GM13976 (cell line): ENCODE data around the gene MAN1B1.
A peak's percentile ranks its signal among the peaks of the same experiment; 100 is the strongest.

Experiments used
- DNase-seq: peaks from one replicate; pipeline ENCODE4 v3.0.0; 2012; ENCODE audit warnings: low spot score
- in situ Hi-C: fragments of 300-500 bp; cut with MboI; formaldehyde crosslinking; loops from one replicate; pipeline ENCODE4 v1.12.0; 2022; ENCODE audit warnings: low sequenced_read_pairs, mixed read lengths, inconsistent platforms; ENCODE audit not compliant: unreplicated experiment
- TF ChIP-seq, protein P1 (sequence below): IDR thresholded peaks from 2 replicates; pipeline ENCODE4 v1.5.1; 2012; ENCODE audit warnings: borderline replicate concordance, mild to moderate bottlenecking; ENCODE audit not compliant: insufficient read depth; ENCODE audit errors: extremely low read depth, missing control alignments, control extremely low read depth

MAN1B1 gene

DNA sequence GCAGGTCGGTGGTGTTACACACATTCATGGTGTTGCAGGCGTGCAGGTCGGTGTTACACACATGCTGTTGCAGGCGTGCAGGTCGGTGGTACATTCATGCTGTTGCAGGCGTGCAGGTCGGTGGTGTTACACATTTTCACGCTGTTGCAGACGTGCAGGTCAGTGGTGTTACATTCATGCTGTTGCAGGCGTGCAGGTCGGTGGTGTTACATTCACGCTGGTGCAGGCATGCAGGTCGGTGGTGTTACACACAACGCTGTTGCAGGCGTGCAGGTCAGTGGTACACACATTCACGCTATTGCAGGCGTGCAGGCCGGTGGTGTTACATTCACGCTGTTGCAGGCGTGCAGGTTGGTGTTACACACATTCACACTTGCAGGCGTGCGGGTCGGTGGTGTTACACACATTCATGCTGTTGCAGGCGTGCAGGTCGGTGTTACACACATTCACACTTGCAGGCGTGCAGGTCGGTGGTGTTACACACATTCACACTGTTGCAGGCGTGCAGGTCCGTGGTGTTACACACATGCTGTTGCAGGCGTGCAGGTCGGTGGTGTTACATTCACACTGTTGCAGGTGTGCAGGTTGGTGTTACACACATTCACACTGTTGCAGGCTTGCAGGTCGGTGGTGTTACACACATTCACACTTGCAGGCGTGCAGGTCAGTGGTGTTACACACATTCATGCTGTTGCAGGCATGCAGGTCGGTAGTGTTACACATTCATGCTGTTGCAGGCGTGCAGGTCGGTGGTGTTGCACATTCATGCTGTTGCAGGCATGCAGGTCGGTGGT is 16.6 kb downstream of the MAN1B1 start:
- in situ Hi-C loops = no loop called here
- TF ChIP-seq, protein P1, sequence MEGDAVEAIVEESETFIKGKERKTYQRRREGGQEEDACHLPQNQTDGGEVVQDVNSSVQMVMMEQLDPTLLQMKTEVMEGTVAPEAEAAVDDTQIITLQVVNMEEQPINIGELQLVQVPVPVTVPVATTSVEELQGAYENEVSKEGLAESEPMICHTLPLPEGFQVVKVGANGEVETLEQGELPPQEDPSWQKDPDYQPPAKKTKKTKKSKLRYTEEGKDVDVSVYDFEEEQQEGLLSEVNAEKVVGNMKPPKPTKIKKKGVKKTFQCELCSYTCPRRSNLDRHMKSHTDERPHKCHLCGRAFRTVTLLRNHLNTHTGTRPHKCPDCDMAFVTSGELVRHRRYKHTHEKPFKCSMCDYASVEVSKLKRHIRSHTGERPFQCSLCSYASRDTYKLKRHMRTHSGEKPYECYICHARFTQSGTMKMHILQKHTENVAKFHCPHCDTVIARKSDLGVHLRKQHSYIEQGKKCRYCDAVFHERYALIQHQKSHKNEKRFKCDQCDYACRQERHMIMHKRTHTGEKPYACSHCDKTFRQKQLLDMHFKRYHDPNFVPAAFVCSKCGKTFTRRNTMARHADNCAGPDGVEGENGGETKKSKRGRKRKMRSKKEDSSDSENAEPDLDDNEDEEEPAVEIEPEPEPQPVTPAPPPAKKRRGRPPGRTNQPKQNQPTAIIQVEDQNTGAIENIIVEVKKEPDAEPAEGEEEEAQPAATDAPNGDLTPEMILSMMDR = no peak
- DNase-seq = no peak

DNA sequence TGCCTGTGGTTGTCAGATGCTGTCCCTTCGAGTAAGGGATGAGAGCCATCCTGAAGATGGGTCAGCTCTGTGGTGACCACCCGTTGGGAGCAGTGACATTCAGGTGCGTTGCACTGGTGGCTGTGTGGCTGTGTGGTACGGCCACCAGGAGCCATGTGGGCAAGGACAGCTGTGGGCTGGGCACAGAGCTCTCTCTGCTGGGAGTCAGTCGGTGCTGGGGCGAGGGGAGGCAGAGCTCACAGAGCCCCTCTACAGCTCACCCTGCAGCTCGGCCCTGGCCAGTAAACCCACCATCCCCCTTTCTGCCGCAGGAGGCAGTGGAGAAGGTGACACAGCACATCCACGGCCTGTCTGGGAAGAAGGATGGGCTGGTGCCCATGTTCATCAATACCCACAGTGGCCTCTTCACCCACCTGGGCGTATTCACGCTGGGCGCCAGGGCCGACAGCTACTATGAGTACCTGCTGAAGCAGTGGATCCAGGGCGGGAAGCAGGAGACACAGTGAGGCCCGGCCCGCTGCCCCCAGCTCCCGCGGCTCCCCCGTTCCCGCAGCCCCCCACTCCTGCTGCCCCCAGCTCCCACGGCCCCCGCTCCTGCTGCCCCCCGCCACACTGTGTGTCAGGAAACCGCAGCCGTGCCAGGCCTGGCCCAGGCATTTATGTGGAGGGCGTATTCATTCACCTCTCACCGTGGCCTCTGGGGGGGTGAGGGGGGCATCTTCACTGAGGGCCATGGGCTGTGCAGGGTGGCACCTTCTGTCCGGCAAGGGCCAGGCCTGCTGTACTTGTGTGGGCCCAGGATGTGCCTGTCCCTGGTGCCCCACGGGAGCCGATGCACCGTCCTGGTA is 19.3 kb downstream of the MAN1B1 start:
- DNase-seq = no peak
- in situ Hi-C loops = no loop called here
- TF ChIP-seq, protein P1 = no peak

DNA sequence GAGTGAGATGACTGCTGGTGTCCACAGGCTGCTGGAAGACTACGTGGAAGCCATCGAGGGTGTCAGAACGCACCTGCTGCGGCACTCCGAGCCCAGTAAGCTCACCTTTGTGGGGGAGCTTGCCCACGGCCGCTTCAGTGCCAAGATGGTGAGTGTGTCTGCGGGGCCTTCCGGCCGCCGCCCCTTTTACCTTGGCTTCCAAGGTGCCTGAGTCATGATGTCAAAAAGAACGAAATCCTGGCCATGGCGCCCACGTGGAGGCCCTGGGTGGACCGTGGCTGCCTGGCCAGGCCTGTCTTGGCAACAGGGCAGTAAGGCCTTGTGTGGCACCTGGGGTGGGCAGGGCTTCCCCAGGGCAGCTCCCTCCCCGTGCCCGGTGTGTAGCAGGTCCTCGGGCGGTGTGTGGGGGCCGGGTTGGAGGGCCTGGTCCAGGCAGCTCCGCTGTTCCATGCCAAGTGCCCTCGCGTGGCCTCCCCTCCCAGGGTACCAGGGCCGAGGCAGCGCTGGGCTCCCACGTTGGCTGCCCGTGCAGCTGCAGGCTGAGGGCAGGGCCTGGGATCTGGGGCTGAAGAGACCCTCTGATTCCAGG is 20.0 kb downstream of the MAN1B1 start:
- DNase-seq = no peak
- in situ Hi-C loops = no loop called here
- TF ChIP-seq, protein P1 = no peak

DNA sequence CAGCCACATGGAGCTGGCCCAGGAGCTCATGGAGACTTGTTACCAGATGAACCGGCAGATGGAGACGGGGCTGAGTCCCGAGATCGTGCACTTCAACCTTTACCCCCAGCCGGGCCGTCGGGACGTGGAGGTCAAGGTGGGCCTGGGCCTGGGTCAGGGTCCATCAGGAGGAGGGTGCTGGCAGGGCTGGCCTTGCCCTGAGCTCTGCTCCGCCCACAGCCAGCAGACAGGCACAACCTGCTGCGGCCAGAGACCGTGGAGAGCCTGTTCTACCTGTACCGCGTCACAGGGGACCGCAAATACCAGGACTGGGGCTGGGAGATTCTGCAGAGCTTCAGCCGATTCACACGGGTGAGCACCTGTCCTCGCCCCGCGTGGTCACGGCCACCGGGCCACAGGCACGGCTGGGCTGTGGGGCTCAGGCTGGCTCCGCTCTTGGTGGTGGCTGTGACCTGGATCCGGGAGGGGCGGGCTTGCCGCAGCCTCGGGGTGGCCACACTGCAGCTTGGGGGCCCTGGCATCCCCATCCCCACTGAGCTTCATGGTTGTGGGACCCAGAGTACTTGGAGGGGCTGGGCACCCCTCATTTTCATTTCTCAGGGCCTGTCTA is 20.6 kb downstream of the MAN1B1 start:
- DNase-seq = no peak
- in situ Hi-C loops = no loop called here
- TF ChIP-seq, protein P1 = no peak

DNA sequence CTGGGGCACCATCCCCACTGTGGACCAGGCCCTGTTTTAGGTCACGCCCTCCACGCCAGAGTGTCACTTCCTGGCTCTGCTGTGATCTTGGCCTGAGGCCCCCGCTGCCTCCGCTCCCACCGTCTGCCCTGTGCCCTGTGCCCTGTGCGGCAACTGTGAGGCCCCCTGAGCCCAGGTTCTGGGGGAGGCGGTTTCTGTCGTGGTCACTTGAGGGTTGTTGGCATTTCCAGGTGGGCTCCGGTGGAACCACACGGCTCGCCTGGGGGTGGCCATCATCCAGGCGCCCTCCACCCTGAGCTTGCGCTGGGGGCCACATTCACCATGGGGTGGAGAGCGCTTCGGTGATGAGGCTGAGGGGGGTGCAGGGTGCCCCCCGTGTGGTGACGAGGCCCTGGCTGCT is 21.2 kb downstream of the MAN1B1 start:
- TF ChIP-seq, protein P1 = no peak
- in situ Hi-C loops = no loop called here
- DNase-seq = no peak

DNA sequence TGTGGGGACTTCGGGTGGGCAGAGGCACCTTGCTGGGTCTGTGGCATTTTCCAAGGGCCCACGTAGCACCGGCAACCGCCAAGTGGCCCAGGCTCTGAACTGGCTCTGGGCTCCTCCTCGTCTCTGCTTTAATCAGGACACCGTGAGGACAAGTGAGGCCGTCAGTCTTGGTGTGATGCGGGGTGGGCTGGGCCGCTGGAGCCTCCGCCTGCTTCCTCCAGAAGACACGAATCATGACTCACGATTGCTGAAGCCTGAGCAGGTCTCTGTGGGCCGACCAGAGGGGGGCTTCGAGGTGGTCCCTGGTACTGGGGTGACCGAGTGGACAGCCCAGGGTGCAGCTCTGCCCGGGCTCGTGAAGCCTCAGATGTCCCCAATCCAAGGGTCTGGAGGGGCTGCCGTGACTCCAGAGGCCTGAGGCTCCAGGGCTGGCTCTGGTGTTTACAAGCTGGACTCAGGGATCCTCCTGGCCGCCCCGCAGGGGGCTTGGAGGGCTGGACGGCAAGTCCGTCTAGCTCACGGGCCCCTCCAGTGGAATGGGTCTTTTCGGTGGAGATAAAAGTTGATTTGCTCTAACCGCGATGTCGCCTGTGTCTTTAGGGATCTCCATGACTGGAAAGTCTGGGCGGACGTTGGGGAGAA is 21.9 kb downstream of the MAN1B1 start:
- DNase-seq = peak; percentile 32
- in situ Hi-C loops = no loop called here
- TF ChIP-seq, protein P1 = no peak
